HEK293 (cell line): ENCODE results near the gene HPGD.

Experiments used
- KLF16 ChIP-seq: fragments of 450-650 bp; formaldehyde crosslinking; IDR thresholded peaks from 2 replicates; pipeline ENCODE4 v1.5.1; 2017; ENCODE audit warnings: missing biosample characterization, missing genetic modification characterization
- REST ChIP-seq: fragments of 450-650 bp; formaldehyde crosslinking; IDR thresholded peaks from 2 replicates; pipeline ENCODE4 v1.5.1; 2016; ENCODE audit warnings: missing biosample characterization, missing genetic modification characterization
- ZBTB1 ChIP-seq: fragments of 450-650 bp; formaldehyde crosslinking; IDR thresholded peaks from 2 replicates; pipeline ENCODE4 v1.5.1; 2016; ENCODE audit warnings: missing biosample characterization, missing genetic modification characterization
- ZEB2 ChIP-seq: fragments of 450-650 bp; formaldehyde crosslinking; IDR thresholded peaks from 2 replicates; pipeline ENCODE4 v1.5.1; 2016; ENCODE audit warnings: missing biosample characterization, missing genetic modification characterization
- ZFHX2 ChIP-seq: fragments of 450-650 bp; formaldehyde crosslinking; conservative IDR thresholded peaks from 2 replicates; pipeline ENCODE4 v1.5.1; 2016; ENCODE audit warnings: missing biosample characterization, missing genetic modification characterization
- ZNF138 ChIP-seq: fragments of 450-650 bp; formaldehyde crosslinking; IDR thresholded peaks from 2 replicates; pipeline ENCODE4 v1.5.1; 2016; ENCODE audit warnings: missing biosample characterization, missing genetic modification characterization, borderline replicate concordance
- ZNF157 ChIP-seq: fragments of 450-650 bp; formaldehyde crosslinking; IDR thresholded peaks from 2 replicates; pipeline ENCODE4 v1.5.1; 2016; ENCODE audit warnings: missing biosample characterization, missing genetic modification characterization
- ZNF362 ChIP-seq: fragments of 450-650 bp; formaldehyde crosslinking; IDR thresholded peaks from 2 replicates; pipeline ENCODE4 v1.5.1; 2016; ENCODE audit warnings: missing biosample characterization, missing genetic modification characterization
- ZNF768 ChIP-seq: fragments of 450-650 bp; formaldehyde crosslinking; IDR thresholded peaks from 2 replicates; pipeline ENCODE4 v1.5.1; 2018; ENCODE audit warnings: missing biosample characterization, mild to moderate bottlenecking, missing genetic modification characterization
- ZNF785 ChIP-seq: fragments of 450-650 bp; formaldehyde crosslinking; IDR thresholded peaks from 2 replicates; pipeline ENCODE4 v1.5.1; 2016; ENCODE audit warnings: missing biosample characterization, missing genetic modification characterization
- TF ChIP-seq, protein P1 (sequence below): fragments of 450-650 bp; formaldehyde crosslinking; IDR thresholded peaks from 2 replicates; pipeline ENCODE4 v1.5.1; 2016; ENCODE audit warnings: missing biosample characterization, missing genetic modification characterization

GRCh38 chr4:174485025-174485424 lies 37.3 kb downstream of the HPGD start:
- TF ChIP-seq ZNF768 (tag by site-specific recombination) (no peak), ZEB2 (tag by site-specific recombination) (no peak), ZNF138 (no peak), KLF16 (tag by site-specific recombination) (no peak), ZNF157 (tag by site-specific recombination) (no peak), ZFHX2 (no peak), ZNF785 (tag by site-specific recombination) (no peak), REST (tag by site-specific recombination) (no peak), ZBTB1 (tag by site-specific recombination) (no peak), ZNF362 (tag by site-specific recombination) (no peak)
- TF ChIP-seq, protein P1, sequence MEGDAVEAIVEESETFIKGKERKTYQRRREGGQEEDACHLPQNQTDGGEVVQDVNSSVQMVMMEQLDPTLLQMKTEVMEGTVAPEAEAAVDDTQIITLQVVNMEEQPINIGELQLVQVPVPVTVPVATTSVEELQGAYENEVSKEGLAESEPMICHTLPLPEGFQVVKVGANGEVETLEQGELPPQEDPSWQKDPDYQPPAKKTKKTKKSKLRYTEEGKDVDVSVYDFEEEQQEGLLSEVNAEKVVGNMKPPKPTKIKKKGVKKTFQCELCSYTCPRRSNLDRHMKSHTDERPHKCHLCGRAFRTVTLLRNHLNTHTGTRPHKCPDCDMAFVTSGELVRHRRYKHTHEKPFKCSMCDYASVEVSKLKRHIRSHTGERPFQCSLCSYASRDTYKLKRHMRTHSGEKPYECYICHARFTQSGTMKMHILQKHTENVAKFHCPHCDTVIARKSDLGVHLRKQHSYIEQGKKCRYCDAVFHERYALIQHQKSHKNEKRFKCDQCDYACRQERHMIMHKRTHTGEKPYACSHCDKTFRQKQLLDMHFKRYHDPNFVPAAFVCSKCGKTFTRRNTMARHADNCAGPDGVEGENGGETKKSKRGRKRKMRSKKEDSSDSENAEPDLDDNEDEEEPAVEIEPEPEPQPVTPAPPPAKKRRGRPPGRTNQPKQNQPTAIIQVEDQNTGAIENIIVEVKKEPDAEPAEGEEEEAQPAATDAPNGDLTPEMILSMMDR: no peak
